SW480 (cell line): ENCODE data around the gene TNK2.

Source experiments
- DNase-seq: peaks from one replicate; pipeline ENCODE4 v3.0.0-alpha.2; 2016; ENCODE audit warnings: low spot score

Gene TNK2

DNA sequence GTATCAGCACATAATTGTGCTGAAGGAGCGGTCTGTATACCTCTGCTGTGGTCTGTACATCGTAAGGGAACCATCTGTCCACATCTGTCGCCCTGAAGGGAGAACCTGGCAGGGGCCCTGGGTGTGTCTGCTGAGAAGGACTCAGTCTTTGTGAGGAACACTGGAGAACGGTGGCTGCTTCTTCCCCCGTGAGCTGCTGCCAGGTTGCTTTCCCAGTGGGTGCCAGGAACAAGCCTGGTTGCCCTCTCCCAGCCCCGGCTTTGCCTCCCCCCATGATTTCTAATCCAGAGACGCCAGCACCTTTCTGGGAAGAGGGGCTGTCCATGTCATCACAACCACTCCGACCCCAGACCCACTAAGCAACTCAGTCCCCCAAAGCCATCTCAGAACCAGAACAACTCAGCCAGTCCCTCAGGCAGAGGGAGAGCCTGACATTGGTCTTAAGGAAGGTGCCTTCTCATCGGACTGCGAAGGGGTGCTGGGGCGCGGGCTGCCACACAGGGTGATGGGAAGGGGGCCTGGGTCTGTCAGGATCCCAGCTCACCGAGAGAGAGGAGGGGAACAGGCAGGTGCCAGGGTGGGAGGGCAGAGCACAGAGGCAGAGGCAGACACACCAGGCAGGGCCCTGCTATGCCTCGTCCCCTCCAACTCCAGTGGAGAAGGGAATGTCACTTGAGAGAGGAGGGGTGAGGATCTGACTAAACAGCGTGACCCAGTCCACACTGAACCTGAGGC is 8.5 kb downstream of the TNK2 start:
- DNase-seq, result no peak

DNA sequence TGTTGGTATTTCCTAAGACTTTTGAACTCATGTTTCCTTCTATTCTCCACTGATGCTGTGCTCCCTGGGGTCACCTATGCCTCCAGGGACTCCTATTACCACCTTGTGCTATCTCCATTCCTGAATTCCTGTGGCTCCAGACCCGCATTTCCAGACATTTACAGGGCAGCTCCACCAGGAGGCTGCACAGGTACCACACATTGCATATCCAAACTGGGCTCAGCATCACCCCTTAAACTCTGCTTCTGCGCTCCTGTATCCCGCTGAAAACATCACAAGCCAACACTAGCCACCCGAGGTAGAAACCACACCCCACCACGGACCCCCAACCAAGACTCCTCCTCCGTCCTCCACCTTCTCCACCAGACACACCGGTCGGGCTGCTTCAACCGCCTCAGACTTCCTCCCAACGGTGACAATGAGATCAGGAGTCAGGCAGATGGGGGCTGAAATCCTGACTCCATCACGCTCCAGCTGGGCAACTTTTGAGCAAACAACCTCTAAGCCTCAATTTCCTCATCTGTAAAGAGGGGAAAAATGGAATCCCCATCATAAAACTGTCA is 10.4 kb downstream of the TNK2 start:
- peak; percentile 68 for DNase-seq

DNA sequence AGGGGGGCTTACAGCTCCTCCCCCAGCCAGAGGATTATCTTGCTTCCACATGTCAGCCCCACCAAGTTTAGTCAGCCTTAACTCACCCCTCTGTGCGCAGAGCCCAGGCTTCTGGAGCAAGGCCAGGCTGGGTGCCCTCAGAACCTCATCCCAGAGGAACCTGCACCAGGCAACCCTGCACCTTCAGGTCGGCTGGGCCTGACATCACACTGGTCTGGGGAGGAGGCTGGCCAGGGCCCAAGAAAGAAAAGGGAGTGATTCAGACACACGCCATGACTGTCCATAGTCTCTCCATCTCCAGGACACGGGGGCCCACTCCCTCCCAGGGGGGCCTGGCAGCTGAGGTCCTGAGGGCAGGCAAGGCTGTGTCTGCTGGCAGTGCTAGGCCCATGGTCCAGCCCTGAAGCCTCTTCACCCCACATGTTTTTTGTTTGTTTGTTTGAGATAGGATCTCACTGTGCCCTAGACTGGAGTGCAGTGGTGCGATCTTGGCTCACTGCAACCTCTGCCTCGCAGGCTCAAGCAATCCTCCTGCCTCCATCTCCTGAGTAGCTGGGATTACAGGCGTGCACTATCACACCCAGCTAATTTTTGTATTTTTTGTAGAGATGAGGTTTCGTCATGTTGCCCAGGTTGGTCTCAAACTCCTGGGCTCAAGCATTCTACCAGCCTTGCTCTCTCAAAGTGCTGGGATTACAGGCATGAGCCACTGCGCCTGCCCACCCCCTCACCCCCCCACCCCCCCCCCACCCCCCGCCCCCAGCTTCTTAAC is 11.1 kb downstream of the TNK2 start:
- no peak for DNase-seq

DNA sequence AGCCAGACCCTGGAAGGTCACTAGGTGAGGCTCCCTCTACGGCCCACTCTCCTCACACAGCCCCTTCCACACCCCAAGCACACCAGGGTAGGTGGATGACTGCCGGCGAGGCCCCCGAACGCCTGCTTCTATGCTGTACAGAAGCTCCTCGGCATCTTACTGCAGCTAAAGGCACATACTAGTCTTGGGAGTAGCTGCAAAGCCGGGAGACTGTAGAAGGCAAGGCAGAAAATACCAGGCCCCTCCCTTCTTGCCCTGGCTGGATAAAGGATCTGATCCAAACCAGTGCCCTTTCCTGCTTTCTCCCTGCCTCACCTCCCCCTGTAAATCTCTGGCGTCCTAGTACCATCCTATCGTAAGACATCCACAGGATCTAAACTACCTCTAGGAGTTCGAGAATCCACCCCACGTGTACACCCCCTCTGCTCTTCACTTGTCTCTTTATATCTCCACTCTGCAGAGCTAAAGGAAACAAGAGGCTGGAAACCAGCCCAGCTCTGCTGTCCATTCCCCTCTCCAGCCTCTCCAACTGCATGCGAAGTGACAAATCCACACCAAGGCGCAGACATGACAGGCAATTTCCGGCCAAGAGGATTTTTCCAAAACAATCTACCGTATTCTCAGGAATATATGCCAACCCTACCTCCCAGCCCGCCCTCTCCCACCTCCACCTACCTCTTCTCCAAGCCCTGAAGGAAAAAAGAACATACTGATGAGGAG is 11.8 kb downstream of the TNK2 start:
- peak; percentile 79 for DNase-seq

DNA sequence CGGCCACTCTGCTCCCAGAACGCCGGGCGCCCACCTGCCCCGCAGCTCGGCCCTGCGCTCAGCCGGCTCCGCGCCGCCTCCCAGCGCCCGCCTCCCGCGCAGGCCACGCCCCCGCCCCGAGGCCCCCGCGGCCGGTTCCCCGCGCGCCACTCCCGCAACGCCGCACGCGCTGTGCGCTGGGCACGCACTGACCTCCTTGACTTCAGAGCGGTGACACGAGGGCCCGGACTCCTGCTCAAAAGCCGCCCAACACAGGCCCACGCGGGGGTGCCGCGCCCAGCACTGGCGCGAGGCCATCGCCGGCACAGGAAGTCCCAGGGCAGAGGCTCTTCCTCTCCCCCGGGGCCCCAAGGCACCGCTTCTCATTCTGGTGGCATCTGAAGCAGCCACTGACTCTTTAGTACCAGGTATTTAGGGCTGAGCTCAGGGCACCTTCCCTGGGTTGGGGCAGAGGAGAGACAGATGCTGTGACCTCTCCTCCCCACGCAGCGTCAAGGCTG is 12.4 kb downstream of the TNK2 start:
- no peak for DNase-seq

DNA sequence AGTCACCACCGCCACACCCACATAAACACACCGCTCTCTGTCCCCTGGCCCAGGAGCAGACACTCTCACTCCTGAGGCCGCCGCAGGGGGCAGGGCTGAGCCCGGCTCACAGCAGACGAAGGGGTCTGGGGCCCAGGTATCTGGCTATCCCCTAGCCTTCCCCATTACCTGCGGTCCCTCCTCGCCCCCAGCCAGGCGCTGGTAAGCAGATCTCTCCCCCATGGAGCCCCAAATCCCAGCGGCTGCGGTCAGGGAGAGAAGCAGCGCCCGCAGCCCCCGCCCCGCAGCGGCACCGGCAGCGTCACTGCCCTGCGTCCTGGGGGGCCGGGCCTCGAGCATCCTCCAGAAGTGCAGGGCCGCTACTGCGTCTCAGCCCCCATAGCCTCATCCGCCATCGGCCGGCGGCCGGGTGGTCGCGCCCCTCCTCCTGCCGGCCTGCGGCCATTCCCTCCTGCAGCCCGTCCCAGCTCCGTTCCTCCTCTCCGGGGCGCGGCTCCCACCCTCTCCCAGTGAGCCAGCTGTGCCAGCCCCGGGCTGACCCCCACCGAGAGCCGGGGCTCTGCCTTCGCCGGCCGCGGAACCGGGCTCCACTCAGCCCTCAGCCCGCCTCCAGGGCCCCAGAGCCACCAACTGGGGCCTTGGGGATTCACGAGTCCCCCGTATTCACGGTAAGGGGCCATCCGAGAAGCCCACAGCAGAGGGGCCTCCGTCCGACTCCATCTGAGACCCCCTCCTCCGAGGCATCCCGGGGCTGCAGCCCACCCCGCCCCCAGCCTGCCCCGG is 13.1 kb downstream of the TNK2 start:
- peak; percentile 91 for DNase-seq

DNA sequence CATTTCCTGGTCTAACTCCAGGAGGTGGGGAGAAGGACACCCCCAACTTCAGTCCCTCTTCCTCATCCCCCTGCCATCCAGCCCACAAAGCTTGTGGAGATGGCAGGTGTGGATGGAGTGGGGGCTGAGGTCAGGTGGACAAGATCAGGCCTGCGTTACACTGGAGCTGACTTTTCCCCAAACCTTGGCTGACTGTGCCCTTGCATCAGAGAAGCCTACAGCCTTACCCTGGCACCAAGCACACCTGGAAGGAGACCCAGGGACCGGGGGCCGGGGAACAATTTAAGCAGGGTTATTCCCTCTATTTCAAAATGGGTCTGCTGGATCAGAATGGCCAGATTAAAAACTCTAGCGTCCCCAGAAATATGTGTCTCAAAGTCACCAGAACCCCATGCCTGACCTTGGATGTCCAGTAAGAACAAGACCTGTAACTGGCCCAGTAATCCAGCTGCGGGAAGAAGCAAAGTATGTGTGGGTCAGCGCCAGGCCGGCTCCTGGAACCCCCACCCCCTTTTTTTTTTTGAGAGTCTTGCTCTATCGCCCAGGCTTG is 14.4 kb downstream of the TNK2 start:
- DNase-seq, result no peak

DNA sequence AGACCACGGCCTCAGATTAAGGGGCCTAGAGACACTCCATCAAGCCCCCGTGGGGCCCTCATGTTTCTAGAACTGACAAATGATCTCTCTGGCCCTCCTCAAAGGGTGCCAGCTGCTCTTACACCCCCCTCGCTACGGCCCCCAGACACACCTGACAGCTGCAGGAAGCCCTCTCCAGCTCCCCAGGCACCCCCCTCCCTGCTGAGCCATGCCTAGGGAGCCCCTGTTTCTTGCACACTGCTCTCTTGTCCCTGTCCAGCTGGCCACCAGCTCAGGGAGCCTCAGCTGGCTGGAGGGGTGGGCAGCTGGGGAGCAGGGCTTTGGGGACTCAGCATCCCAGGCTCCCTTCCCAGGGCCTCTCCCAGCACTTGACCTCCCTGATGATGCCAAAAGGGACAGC is 14.8 kb downstream of the TNK2 start:
- no peak for DNase-seq

DNA sequence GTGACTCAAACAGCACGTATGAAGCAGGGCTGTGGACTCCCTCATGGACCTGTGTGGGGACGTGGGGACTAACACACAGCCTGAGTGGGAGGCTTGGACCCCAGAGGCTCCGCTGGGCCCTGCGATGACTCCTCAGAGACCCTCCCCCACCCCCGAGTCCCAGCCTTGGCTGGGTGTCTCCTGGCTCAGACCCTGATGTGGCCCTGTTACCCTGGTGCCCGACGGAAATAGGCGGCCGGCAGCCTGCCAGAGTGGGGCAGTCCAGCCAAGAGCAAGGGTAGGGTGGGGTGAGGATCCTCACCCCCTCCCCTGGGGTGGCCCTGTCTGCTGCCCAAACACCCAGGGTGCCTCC is 15.3 kb downstream of the TNK2 start:
- DNase-seq, result no peak

DNA sequence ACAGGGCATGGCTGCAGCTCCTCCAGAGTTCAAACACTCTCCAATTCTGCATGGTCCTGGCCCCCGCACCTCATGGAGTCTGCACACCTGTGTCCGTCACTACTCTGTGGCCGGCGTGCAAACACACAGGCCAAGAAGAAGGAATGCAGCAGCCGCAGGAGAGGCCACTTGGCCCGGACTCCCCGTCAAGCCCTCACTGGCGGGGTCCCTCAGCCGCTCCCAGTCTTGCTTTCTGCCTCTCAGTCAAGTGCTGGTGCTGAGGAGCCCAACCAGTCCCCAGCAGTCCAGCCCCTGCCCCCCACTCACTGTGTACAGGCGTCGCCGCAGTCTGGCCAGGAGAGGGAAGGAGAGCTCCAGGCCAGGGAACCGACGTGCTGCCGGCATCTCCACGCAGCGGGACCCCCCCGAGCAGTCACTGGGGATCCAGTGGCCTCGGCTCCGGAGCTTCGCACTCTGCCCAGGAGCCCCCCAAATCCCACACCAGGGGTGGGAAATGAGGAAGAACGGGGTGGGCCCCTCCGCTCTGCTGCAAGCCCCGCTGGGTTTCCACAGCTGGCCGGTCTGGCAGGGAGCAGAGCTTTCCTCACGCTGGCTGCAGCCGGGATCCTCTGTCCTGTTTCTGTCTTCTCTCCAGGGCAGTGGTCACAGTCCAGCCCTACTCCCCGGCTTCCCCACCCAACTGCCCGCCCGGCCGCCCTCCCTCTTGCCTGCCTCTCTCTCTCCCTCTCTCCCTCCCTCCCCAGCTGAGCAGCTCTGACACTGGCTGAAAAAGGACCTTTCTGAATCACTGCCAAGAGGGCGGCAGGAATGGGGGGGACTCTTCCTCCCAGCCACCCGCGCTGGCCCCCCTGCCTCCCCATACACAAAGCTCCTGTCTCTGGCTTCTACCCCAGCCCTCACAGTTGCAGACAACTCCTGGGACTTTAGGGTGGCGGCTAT is 16.0 kb downstream of the TNK2 start:
- DNase-seq, result no peak

DNA sequence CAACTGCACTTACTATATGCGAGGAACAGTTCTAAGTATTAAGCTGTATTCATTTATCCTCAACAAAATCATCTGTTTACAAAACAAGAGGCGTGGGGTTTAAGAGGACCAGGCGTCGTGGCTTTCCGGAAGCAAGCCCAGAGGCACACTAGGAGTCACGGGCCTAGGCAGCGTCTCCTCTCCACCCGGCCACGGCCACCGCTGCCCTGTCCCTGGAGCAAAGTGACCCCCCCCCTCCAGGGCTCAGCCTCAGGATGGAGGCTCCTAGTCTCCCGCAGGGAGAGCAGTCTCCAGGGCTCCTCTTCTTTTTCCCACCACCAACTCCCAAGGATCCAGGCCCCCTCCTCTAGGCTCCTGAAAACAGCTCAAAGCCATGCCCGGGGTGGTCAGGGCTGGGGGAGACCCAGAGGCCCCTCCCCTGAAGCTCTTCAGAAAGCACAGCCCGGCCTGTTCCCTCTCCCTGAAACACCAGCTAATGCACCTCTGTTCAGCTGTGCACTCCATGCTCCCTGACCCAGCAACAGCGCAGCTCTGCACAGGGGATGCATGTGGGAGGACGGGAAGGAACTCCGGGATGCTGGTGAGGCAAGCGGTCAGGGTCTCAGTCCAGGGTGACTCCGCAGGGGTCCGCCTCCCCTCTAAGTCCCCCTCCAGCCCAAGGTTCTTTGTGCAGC is 16.8 kb downstream of the TNK2 start:
- no peak for DNase-seq

DNA sequence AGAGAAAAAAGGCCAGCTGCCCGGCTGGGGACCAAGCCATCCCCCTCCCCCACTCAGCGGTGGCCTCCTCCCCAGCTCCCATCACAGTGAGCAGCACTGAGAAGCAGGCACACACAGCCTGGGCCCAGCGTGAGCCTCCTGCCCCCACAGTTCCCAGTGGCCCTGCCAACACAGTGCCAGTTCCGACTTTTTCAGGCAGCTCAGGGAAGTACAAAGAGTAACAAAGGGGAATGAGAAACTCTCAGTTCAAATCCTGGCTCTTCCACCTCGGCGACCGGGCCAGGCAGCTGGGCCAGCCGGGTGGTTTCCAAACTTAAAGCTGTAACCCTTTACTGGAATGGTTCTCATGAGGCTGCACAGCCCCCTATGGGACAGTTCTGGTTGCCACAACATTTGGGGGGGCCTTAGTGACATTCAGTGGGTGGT is 18.5 kb downstream of the TNK2 start:
- no peak for DNase-seq

DNA sequence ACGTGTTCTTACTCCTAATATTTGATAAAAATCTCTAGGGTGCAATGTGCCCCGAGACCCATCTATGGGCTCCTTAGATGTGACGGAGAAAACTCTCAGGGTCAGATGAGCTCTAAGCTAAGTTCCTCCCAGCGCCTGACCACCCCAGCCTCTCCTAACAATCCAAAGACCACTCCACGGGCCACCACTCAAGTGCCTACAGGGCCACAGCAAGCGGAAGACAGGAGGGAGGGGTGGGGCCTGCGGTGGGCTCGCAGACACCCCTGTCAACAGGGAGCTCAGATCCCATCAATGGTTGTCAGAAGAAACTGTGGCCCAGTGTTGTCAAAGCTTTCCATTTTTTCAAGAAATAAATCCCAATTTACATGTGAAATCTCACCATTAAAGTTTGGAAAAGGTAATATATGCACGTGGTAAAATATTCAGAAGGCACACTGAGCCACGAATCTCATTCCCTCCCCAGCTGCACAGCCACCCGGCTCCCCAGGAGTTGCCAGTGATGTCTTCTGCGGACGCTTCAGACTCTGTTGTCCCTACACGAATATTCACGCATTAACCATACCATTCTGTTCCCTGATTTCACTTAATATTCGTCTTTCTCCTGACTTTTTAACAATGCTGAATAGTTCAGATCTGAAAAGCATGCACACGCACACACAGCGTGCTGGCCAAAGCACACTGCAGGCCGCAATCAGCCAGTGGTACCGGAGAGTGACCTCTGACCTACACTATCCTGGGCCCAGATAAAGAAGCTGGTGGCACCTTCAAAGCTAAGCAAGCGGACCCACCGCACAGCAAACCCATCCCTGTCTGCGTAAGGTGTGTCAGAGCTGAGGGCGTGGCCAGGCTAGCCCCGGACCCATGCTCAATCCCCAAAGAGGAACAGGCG is 19.1 kb downstream of the TNK2 start:
- DNase-seq, result no peak

DNA sequence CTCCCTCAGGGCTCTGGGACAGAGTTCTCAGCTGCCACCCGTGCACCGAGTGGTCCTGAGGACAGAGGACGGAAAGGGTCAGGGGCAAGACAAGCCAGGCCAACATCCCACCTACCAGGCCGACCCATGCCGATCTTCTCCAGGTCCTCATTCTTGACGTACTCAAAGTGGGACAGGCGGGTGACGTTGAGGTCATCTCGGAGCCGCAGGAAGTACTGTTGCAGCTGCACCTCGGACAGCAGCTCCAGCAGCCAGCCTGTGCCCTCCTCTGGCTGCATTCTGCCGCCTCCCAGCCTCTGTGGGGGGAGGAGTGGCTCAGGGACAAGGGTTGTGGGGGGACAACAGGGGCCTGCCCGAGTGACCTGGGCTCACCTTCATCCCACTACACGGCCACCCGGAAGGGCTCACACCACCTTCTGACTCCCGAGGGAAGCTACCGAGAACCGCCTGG is 20.0 kb downstream of the TNK2 start:
- DNase-seq, result no peak

DNA sequence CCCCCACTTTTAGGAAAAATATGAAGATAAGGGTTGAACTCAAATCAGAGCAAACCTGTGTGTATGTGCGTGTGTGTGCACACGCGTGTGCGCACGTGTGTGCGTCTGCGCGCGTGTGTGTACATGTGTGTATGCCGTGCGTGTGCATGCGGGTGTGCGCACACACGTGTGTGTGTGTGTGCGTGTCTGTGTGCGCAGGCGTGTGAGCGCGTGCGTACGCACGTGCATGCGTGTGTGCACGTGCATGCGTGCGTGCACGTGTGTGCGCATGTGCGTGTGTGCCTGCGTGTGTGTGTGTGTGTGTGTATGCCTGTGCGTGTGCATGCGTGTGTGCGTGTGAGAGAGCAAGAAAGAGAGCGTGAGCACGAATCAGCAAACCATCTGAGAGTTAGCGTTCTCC is 20.7 kb downstream of the TNK2 start:
- no peak for DNase-seq

DNA sequence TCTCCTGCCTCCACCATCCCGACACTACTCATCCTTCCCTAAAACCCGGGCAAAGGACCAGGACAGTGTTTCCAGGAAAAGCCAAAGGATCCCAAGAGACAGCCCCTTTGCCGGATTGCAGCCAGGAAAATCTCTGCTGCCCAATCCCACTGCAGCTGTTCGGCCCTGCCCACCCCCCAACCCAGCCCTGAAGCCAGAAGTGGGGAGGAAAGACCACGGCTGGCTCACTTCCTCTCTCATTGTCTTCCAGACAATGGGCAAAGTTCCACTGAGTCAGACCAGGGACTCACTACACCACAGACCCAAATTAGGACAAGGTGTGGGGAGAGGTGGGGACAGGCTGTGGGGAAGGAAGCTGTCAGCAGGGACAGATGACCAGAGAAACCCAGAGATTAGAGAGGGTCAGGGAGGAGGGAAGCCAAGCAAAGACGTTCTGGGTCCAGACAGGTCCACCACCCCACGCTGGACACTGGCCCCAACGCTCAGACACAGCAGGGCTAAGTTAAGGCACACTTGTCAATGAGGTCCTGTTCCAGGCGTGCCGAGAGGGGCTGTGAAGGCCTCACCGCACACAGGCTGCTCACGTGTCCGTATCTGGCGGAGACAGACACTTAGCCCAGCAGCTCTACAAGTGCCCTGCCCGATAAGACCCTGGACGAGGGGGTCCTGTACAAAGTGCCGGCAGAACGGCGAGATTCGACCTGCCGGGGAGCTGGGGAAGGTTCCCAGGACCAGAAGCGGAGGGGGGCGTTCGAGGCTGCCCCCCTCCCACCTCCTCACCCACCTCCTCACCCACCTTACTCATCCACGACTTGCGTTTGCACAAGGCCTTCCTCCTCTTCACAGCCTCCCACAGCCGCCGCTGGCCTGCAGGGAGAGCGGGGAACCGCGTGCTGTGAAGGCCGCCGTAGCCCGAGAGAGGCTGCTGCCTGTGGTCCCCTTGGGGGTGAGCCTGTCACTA is 21.9 kb downstream of the TNK2 start:
- no peak for DNase-seq
